M059J (cell line): ENCODE data around the gene TMEM184A. TPM values are rescaled to one million over a fixed set of nuclear protein-coding genes. Genes with fewer than 3 reads are reported as not detected.
A peak's percentile ranks its signal among the peaks of the same experiment; 100 is the strongest.
"Not testable (repeated sequence)": the region's sequence is repeated elsewhere in the genome, so short reads cannot be mapped to it uniquely, and the experiment has no call there.

ENCODE experiments used
- DNase-seq: peaks from one replicate; pipeline ENCODE4 v3.0.0-alpha.2; 2012; ENCODE audit warnings: low read depth
- total RNA-seq: library from RNA; depleted of rRNA; stranded (reverse); fragments of >200 nt; shearing (Covaris generic); gene quantifications from 2 replicates; pipeline ENCODE4 v1.2.3, GENCODE V29; 2014

Gene TMEM184A
- total RNA-seq, 1 experiment from 2014 or later, result 1.8 TPM

- peak; percentile 30 for DNase-seq
These were observed 34.5 kb upstream of the TMEM184A start for GRCh38 chr7:1590476-1590875.

GRCh38 chr7:1588978-1589377 is 33.0 kb upstream of the TMEM184A start:
- no peak for DNase-seq

GRCh38 chr7:1587738-1588137 is 31.7 kb upstream of the TMEM184A start:
- no peak for DNase-seq

GRCh38 chr7:1586827-1587705 is 31.1 kb upstream of the TMEM184A start:
- peak; percentile 35 for DNase-seq

- DNase-seq, result no peak
These were observed 30.3 kb upstream of the TMEM184A start for GRCh38 chr7:1586126-1586826.

- no peak for DNase-seq
These were observed 29.4 kb upstream of the TMEM184A start for GRCh38 chr7:1585142-1585981.

GRCh38 chr7:1584700-1585099 is 28.7 kb upstream of the TMEM184A start:
- no peak for DNase-seq

GRCh38 chr7:1583241-1583930 is 27.4 kb upstream of the TMEM184A start:
- DNase-seq, result not testable (repeated sequence)

GRCh38 chr7:1580422-1581030 is 24.5 kb upstream of the TMEM184A start:
- DNase-seq, result no peak

GRCh38 chr7:1579481-1580421 is 23.7 kb upstream of the TMEM184A start:
- DNase-seq, result peak; percentile 52

- DNase-seq, result no peak
These were observed 22.5 kb upstream of the TMEM184A start for GRCh38 chr7:1578513-1578912.

GRCh38 chr7:1576521-1577253 is 20.7 kb upstream of the TMEM184A start:
- DNase-seq, result no peak

GRCh38 chr7:1575809-1576208 is 19.8 kb upstream of the TMEM184A start:
- no peak for DNase-seq

GRCh38 chr7:1572111-1572822 is 16.3 kb upstream of the TMEM184A start:
- no peak for DNase-seq

- DNase-seq, result peak; percentile 91
These were observed 14.0 kb upstream of the TMEM184A start, which contains the start of gene PSMG3 for GRCh38 chr7:1569833-1570632. PSMG3 (minus strand) TSS chr7:1570032; CDS start chr7:1569339, 693 bp downstream.

- DNase-seq, result no peak
These were observed 13.4 kb upstream of the TMEM184A start for GRCh38 chr7:1569440-1569832.

- DNase-seq, result peak; percentile 82
These were observed 13.0 kb upstream of the TMEM184A start for GRCh38 chr7:1569016-1569415.
